HEK293 (cell line): ENCODE results near the gene INTS14.

Experiments used
- CTCF ChIA-PET: fragments of 350-600 bp; formaldehyde crosslinking; extraction: SDS; loops from one replicate; lab custom pipeline; 2021; ENCODE audit warnings: antibody characterized with exemption; lab: Yijun Ruan, JAX
- POLR2A ChIA-PET: fragments of 300-600 bp; formaldehyde crosslinking; extraction: SDS; loops from one replicate; lab custom pipeline; 2020; ENCODE audit warnings: antibody characterized with exemption, inconsistent platforms; lab: Yijun Ruan, JAX
- H3K27ac ChIP-seq: fragments of 200-500 bp; sonication (Bioruptor generic); 2 replicates; pipeline ENCODE4 v1.5.1; 2014; ENCODE audit warnings: low read depth, low read length, control low read depth, inconsistent platforms; ENCODE audit errors: extremely low read depth
- H3K36me3 ChIP-seq, 2 experiments: fragments of 200-500 bp in 1 of 2; sonication (Bioruptor generic) in 1 of 2; 1 replicate in 1 of 2; 2 replicates in 1 of 2; pipeline ENCODE4 v1.5.1; 2014 to 2017; ENCODE audit warnings: inconsistent platforms in 2 of 2, low read length in 2 of 2; ENCODE audit not compliant: control insufficient read depth in 2 of 2, insufficient read depth in 1 of 2
- H3K4me1 ChIP-seq: fragments of 200-500 bp; sonication (Bioruptor generic); 2 replicates; pipeline ENCODE4 v1.5.1; 2014; ENCODE audit warnings: mild to moderate bottlenecking, low read length, inconsistent platforms; ENCODE audit not compliant: control insufficient read depth, insufficient read depth
- H3K4me3 ChIP-seq: 2 replicates; pipeline ENCODE4 v1.5.1; 2011; ENCODE audit warnings: low read depth, mild to moderate bottlenecking, control low read depth, low read length, moderate library complexity
- H3K9me3 ChIP-seq: fragments of 200-500 bp; sonication (Bioruptor generic); 2 replicates; pipeline ENCODE4 v1.5.1; 2014; ENCODE audit warnings: low read depth, low read length, inconsistent platforms; ENCODE audit not compliant: control insufficient read depth, insufficient read depth
- BCL11B ChIP-seq: fragments of 450-650 bp; formaldehyde crosslinking; IDR thresholded peaks from 2 replicates; pipeline ENCODE4 v1.5.1; 2016; ENCODE audit warnings: low read depth, missing biosample characterization, missing genetic modification characterization
- GLI2 ChIP-seq: fragments of 450-650 bp; formaldehyde crosslinking; IDR thresholded peaks from 2 replicates; pipeline ENCODE4; 2017; ENCODE audit warnings: missing biosample characterization, missing genetic modification characterization, low read depth, borderline replicate concordance
- PRDM10 ChIP-seq: fragments of 450-650 bp; formaldehyde crosslinking; IDR thresholded peaks from 2 replicates; pipeline ENCODE4 v1.5.1; 2016; ENCODE audit warnings: missing biosample characterization, missing genetic modification characterization
- SETDB1 ChIP-seq: IDR thresholded peaks from one replicate; pipeline ENCODE4 v1.6.1; 2017; ENCODE audit warnings: mild to moderate bottlenecking, low read length, moderate library complexity, mixed read lengths; ENCODE audit not compliant: insufficient read length
- SP7 ChIP-seq: fragments of 450-650 bp; formaldehyde crosslinking; IDR thresholded peaks from 2 replicates; pipeline ENCODE4 v1.5.1; 2016; ENCODE audit warnings: missing biosample characterization, missing genetic modification characterization
- WT1 ChIP-seq: fragments of 450-650 bp; formaldehyde crosslinking; IDR thresholded peaks from 2 replicates; pipeline ENCODE4 v1.5.1; 2016; ENCODE audit warnings: missing biosample characterization, missing genetic modification characterization
- ZNF10 ChIP-seq: fragments of 450-650 bp; formaldehyde crosslinking; IDR thresholded peaks from 2 replicates; pipeline ENCODE4 v1.5.1; 2017; ENCODE audit warnings: missing biosample characterization, missing genetic modification characterization
- ZNF132 ChIP-seq: fragments of 450-650 bp; formaldehyde crosslinking; IDR thresholded peaks from 2 replicates; pipeline ENCODE4 v1.5.1; 2017; ENCODE audit warnings: missing biosample characterization, missing genetic modification characterization, borderline replicate concordance
- ZNF138 ChIP-seq: fragments of 450-650 bp; formaldehyde crosslinking; IDR thresholded peaks from 2 replicates; pipeline ENCODE4 v1.5.1; 2016; ENCODE audit warnings: missing biosample characterization, missing genetic modification characterization, borderline replicate concordance
- ZNF155 ChIP-seq: fragments of 450-650 bp; formaldehyde crosslinking; IDR thresholded peaks from 2 replicates; pipeline ENCODE4 v1.5.1; 2016; ENCODE audit warnings: missing biosample characterization, missing genetic modification characterization
- ZNF16 ChIP-seq: fragments of 450-650 bp; formaldehyde crosslinking; IDR thresholded peaks from 2 replicates; pipeline ENCODE4 v1.5.1; 2016; ENCODE audit warnings: low read depth, missing biosample characterization, missing genetic modification characterization
- ZNF184 ChIP-seq: fragments of 450-650 bp; IDR thresholded peaks from 2 replicates; pipeline ENCODE4 v1.5.1; 2018; ENCODE audit warnings: missing biosample characterization, mild to moderate bottlenecking, missing genetic modification characterization
- ZNF292 ChIP-seq: fragments of 450-650 bp; formaldehyde crosslinking; IDR thresholded peaks from 2 replicates; pipeline ENCODE4 v1.5.1; 2016; ENCODE audit warnings: low read depth, missing biosample characterization, missing genetic modification characterization, borderline replicate concordance
- ZNF37A ChIP-seq: fragments of 450-650 bp; IDR thresholded peaks from 2 replicates; pipeline ENCODE4 v1.5.1; 2018; ENCODE audit warnings: missing biosample characterization, missing genetic modification characterization
- ZNF558 ChIP-seq: fragments of 450-650 bp; formaldehyde crosslinking; IDR thresholded peaks from 2 replicates; pipeline ENCODE4 v1.5.1; 2016; ENCODE audit warnings: missing biosample characterization, missing genetic modification characterization
- ZNF621 ChIP-seq: fragments of 450-650 bp; formaldehyde crosslinking; IDR thresholded peaks from 2 replicates; pipeline ENCODE4 v1.5.1; 2017; ENCODE audit warnings: missing biosample characterization, missing genetic modification characterization
- ZNF629 ChIP-seq: fragments of 450-650 bp; formaldehyde crosslinking; IDR thresholded peaks from 2 replicates; pipeline ENCODE4 v1.5.1; 2017; ENCODE audit warnings: missing biosample characterization, missing genetic modification characterization
- ZNF747 ChIP-seq: fragments of 450-650 bp; formaldehyde crosslinking; IDR thresholded peaks from 2 replicates; pipeline ENCODE4 v1.5.1; 2016; ENCODE audit warnings: missing biosample characterization, missing genetic modification characterization
- ZNF785 ChIP-seq: fragments of 450-650 bp; formaldehyde crosslinking; IDR thresholded peaks from 2 replicates; pipeline ENCODE4 v1.5.1; 2016; ENCODE audit warnings: missing biosample characterization, missing genetic modification characterization
- ZXDB ChIP-seq: fragments of 450-650 bp; formaldehyde crosslinking; IDR thresholded peaks from 2 replicates; pipeline ENCODE4 v1.5.1; 2016; ENCODE audit warnings: missing biosample characterization, missing genetic modification characterization
- TF ChIP-seq, protein P1 (sequence below): fragments of 450-650 bp; formaldehyde crosslinking; IDR thresholded peaks from 2 replicates; pipeline ENCODE4 v1.5.1; 2017; ENCODE audit warnings: missing biosample characterization, mild to moderate bottlenecking, missing genetic modification characterization, moderate library complexity
- TF ChIP-seq, protein P2 (sequence below): fragments of 450-650 bp; formaldehyde crosslinking; IDR thresholded peaks from 2 replicates; pipeline ENCODE4 v1.5.1; 2016; ENCODE audit warnings: missing biosample characterization, missing genetic modification characterization, borderline replicate concordance

The INTS14 gene

GRCh38 chr15:65623103-65623502, 12.2 kb upstream of the INTS14 start (continued):
- TF ChIP-seq, protein P1, sequence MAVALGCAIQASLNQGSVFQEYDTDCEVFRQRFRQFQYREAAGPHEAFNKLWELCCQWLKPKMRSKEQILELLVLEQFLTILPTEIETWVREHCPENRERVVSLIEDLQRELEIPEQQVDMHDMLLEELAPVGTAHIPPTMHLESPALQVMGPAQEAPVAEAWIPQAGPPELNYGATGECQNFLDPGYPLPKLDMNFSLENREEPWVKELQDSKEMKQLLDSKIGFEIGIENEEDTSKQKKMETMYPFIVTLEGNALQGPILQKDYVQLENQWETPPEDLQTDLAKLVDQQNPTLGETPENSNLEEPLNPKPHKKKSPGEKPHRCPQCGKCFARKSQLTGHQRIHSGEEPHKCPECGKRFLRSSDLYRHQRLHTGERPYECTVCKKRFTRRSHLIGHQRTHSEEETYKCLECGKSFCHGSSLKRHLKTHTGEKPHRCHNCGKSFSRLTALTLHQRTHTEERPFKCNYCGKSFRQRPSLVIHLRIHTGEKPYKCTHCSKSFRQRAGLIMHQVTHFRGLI, result no peak
- TF ChIP-seq, protein P2, sequence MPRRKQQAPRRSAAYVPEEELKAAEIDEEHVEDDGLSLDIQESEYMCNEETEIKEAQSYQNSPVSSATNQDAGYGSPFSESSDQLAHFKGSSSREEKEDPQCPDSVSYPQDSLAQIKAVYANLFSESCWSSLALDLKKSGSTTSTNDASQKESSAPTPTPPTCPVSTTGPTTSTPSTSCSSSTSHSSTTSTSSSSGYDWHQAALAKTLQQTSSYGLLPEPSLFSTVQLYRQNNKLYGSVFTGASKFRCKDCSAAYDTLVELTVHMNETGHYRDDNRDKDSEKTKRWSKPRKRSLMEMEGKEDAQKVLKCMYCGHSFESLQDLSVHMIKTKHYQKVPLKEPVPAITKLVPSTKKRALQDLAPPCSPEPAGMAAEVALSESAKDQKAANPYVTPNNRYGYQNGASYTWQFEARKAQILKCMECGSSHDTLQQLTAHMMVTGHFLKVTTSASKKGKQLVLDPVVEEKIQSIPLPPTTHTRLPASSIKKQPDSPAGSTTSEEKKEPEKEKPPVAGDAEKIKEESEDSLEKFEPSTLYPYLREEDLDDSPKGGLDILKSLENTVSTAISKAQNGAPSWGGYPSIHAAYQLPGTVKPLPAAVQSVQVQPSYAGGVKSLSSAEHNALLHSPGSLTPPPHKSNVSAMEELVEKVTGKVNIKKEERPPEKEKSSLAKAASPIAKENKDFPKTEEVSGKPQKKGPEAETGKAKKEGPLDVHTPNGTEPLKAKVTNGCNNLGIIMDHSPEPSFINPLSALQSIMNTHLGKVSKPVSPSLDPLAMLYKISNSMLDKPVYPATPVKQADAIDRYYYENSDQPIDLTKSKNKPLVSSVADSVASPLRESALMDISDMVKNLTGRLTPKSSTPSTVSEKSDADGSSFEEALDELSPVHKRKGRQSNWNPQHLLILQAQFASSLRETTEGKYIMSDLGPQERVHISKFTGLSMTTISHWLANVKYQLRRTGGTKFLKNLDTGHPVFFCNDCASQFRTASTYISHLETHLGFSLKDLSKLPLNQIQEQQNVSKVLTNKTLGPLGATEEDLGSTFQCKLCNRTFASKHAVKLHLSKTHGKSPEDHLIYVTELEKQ, result no peak
- TF ChIP-seq ZXDB (no peak), ZNF10 (tag by site-specific recombination) (no peak)

DNA sequence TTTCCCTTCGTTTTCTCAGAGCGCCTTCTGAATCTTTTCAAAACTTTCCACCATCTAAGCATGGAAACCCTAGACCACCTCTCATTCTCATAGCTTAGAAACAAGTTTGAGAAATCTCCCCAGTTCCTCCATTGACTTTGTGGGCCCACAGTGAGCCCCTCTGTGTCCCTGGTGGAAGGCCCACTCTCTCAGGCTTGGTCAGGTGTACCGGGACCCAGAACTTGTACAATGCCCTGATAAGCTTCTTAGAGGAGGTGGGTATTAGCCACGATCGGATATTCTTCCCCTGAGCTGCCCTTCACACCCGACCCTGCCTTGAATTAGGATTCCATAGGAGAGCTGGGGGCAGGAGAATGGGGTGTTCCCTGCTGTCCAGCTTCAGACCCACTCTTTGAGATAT, 10.7 kb upstream of the INTS14 start, which contains the start of gene SLC24A1:
TSS of gene SLC24A1 (plus strand) at position 301 of the 400 bp plus-strand sequence. CDS start 2,143 bp downstream, outside the sequence.
- no peaks in the 10 kb centered on the region for H3K9me3 ChIP-seq
- TF ChIP-seq ZNF155 (tag by site-specific recombination) (no peak), BCL11B (no peak), ZNF184 (no peak), ZNF138 (no peak), ZNF132 (tag by site-specific recombination) (no peak), ZNF37A (tag by site-specific recombination) (no peak), SP7 (tag by site-specific recombination) (no peak), PRDM10 (no peak), ZNF292 (tag by site-specific recombination) (no peak), ZNF747 (tag by site-specific recombination) (no peak)
- ChIA-PET CTCF (interaction anchor here (1.3 to 2.9 kb wide), 2 partner anchors 11 to 17 kb away, joined by 4 to 9 read pairs; partner anchors contain the start of gene INTS14), POLR2A (interaction anchor here (0.8 to 2.1 kb wide), 2 partner anchors 11 to 105 kb away, joined by 7 to 11 read pairs; partner anchors contain the start of gene INTS14)
- H3K36me3 ChIP-seq, result peaks cover 0 to 25% of the 10 kb centered on the region in 2 experiments; a peak in 1 of 3 replicates
- H3K27ac ChIP-seq, result no peak within 1 kb of the TSS
- no peak within 1 kb of the TSS for H3K4me3 ChIP-seq
- no peaks in the 10 kb centered on the region for H3K4me1 ChIP-seq

DNA sequence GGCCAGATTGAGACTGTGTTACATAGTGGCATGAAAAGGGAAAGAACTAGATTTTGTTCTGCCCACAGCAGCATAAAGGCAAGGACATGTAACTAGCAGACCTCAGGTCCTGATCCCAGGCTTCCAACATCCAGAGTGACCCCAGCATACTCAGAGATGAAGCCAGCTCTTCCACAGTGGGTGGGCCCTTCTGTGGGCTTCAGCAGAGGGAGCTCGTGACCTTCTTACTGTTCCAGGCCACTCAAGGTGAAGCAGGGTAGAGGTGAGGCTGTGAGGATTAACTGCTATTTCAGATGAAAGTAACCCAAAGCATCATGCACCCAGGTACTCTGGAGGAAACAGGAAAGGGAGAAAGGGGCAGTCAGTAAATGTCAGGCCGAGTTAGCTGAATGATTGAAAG, 9.9 kb upstream of the INTS14 start:
- POLR2A ChIA-PET, result interaction anchor here (2.1 kb wide), 1 partner anchor 10 kb away, joined by 11 read pairs; the partner anchor contains the start of gene INTS14
- no peak overlapping the region for H3K4me3 ChIP-seq
- TF ChIP-seq ZNF785 (tag by site-specific recombination), result no peak
- TF ChIP-seq SP7 (tag by site-specific recombination), result no peak
- no peak for TF ChIP-seq ZNF621 (tag by site-specific recombination)
- no peak for TF ChIP-seq WT1
- TF ChIP-seq SETDB1, result no peak
- no peak for TF ChIP-seq PRDM10
- no peak for TF ChIP-seq ZNF629
- TF ChIP-seq ZNF558 (tag by site-specific recombination), result no peak
- no peak for TF ChIP-seq GLI2
- no peak for TF ChIP-seq ZNF16 (tag by site-specific recombination)

More for the DNA sequence above, 9.9 kb upstream of the INTS14 start:
- H3K36me3 ChIP-seq, result peaks cover 0 to 20% of the 10 kb centered on the region in 2 experiments; a peak in 1 of 3 replicates
- H3K9me3 ChIP-seq, result no peaks in the 10 kb centered on the region
- no peaks in the 10 kb centered on the region for H3K4me1 ChIP-seq
- CTCF ChIA-PET, result interaction anchor here (1.3 to 2.9 kb wide), 2 partner anchors 10 to 18 kb away, joined by 4 to 9 read pairs; partner anchors contain the start of gene INTS14
- no peak overlapping the region for H3K27ac ChIP-seq
